Muscle of leg (tissue), 11 donors: ENCODE data around the gene TMEM94. TPM values are rescaled to one million over a fixed set of nuclear protein-coding genes. Genes with fewer than 3 reads are reported as not detected.
A peak's percentile ranks its signal among the peaks of the same experiment; 100 is the strongest.
"Not testable (repeated sequence)": the region's sequence is repeated elsewhere in the genome, so short reads cannot be mapped to it uniquely, and the experiment has no call there.

ENCODE experiments used
- DNase-seq: peaks from one replicate; pipeline ENCODE4 v3.0.0; 2013
- H3K27ac ChIP-seq: one replicate; pipeline ENCODE4 v1.5.1; 2013; ENCODE audit warnings: mild to moderate bottlenecking, low read length, control low read depth
- H3K27me3 ChIP-seq: one replicate; pipeline ENCODE4 v1.6.1; 2013; ENCODE audit warnings: low read length; ENCODE audit not compliant: control insufficient read depth, insufficient read depth
- H3K36me3 ChIP-seq: one replicate; pipeline ENCODE4 v1.6.1; 2013; ENCODE audit warnings: low read length; ENCODE audit not compliant: control insufficient read depth, insufficient read depth
- H3K4me1 ChIP-seq: one replicate; pipeline ENCODE4 v1.6.1; 2013; ENCODE audit warnings: low read length; ENCODE audit not compliant: control insufficient read depth, insufficient read depth
- H3K4me3 ChIP-seq: one replicate; pipeline ENCODE4 v1.5.1; 2013; ENCODE audit warnings: low read length, control low read depth
- H3K9me3 ChIP-seq: replicated peaks from 2 replicates; pipeline ENCODE4 v1.6.1; 2013; ENCODE audit warnings: low read depth, low read length; ENCODE audit not compliant: control insufficient read depth
- WGBS: methylation state at CpG from one replicate; pipeline ENCODE4 v1.1.5; 2013; ENCODE audit warnings: missing lambda C conversion rate; ENCODE audit not compliant: insufficient coverage; 5-methylcytosine and 5-hydroxymethylcytosine counted together
- polyA plus RNA-seq, 8 donors: library from polyadenylated mRNA; unstranded; fragments of 120-200 nt; gene quantifications; one replicate each; pipeline versions ENCODE4 v1.2.1 to v1.2.3, GENCODE V29; 2013; ENCODE audit warnings: inconsistent platforms in 1 of 8, low replicate concordance in 1 of 8; ENCODE audit not compliant: insufficient read length in 8 of 8, insufficient read depth in 1 of 8
- total RNA-seq: library from RNA; stranded (reverse); fragments of 120-200 nt; gene quantifications from one replicate; pipeline ENCODE4 v1.2.4, GENCODE V29; 2013

TMEM94 gene
- total and polyA plus RNA-seq, 9 donors, result 31.5 to 67.8 (median 60.0) TPM

DNA sequence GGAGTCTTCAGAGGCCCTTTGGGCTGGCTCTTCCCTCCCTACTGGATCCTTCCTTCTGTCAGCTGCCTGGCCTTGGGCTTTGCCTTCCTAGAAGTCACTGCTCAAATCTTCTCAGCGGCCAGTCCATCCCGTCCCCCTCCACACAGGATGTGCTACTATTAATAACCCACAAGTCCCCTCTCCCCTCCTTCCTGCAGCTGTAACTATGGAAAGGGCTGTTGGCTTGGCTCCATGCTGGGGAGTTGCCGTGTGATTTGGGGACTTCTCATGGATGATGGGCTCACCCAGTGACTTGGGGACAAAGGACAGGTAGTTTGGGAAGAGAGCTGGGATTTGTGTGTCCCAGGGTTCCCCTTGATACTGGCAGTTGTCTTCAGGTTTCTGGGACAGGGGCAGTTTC is 19.4 kb downstream of the TMEM94 start:
- H3K4me1 ChIP-seq, result peaks cover 60% of the 10 kb centered on the region
- H3K27me3 ChIP-seq, result no peaks in the 10 kb centered on the region
- peak overlapping the region; percentile 91 for H3K27ac ChIP-seq
- peaks cover 28% of the 10 kb centered on the region for H3K36me3 ChIP-seq
- no peaks in the 10 kb centered on the region for H3K9me3 ChIP-seq
- no peak overlapping the region for H3K4me3 ChIP-seq
- no CpG with 5 or more reads among the region's 3 CpGs for WGBS
- peak; percentile 92 for DNase-seq

- H3K27ac ChIP-seq, result peak overlapping the region; percentile 91
- peaks cover 28% of the 10 kb centered on the region for H3K36me3 ChIP-seq
- H3K27me3 ChIP-seq, result no peaks in the 10 kb centered on the region
- peaks cover 64% of the 10 kb centered on the region for H3K4me1 ChIP-seq
- WGBS, result no CpG with 5 or more reads among the region's 8 CpGs
- peak; percentile 82 for DNase-seq
- no peaks in the 10 kb centered on the region for H3K9me3 ChIP-seq
- peak overlapping the region; percentile 4 for H3K4me3 ChIP-seq
Measured at GRCh38 chr17:75476271-75476671, 19.8 kb downstream of the TMEM94 start.

DNA sequence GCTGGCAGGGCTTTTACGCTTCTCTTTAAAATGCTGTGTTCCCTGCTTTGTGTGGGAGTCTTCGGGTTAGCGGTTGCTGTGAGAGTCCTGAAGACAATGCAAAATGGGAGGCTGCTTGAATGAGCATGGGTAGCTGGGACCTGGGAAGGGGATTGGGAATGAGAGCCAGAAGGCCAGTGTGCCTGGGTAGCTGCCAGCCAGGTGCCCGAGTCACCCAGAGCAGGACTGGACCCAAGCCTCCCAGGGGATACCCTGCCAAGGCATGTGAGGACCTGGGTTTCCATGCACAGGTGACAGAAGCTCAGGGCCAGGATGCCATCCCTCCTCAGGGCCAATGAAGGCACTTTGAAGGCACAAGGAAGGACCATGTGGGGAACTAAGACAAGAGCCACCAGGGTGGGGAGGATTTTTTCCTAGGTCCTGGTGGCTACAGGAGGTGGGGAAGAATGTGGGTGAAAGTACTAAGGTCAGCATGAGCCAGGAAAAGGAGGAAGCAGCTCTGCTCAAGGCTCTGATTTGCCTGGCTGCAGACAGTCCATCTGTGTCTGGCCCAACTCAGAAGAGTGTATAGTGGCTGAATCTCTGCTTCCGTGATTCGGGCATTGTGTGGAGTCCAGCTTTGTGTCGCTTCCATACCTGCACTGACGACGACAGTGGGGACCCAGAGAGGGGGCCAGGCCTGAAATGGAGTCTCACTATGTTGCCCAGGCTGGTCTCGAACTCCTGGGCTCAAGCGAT is 20.5 kb downstream of the TMEM94 start:
- WGBS, result 71% methylated on average over 8 of the region's 11 CpGs
- H3K4me3 ChIP-seq, result peak overlapping the region; percentile 4
- no peak for DNase-seq
- H3K4me1 ChIP-seq, result peaks cover 71% of the 10 kb centered on the region
- H3K27ac ChIP-seq, result peak overlapping the region; percentile 91
- no peaks in the 10 kb centered on the region for H3K27me3 ChIP-seq
- H3K9me3 ChIP-seq, result no peaks in the 10 kb centered on the region
- H3K36me3 ChIP-seq, result peaks cover 25% of the 10 kb centered on the region

GRCh38 chr17:75477490-75477862 is 21.0 kb downstream of the TMEM94 start:
- H3K36me3 ChIP-seq, result peaks cover 19% of the 10 kb centered on the region
- not testable (repeated sequence) for H3K4me3 ChIP-seq, H3K27me3 ChIP-seq, H3K9me3 ChIP-seq, DNase-seq
- peak overlapping the region; percentile 91 for H3K27ac ChIP-seq
- H3K4me1 ChIP-seq, result peaks cover 72% of the 10 kb centered on the region
- WGBS, result 68% methylated on average over 3 of the region's 11 CpGs

GRCh38 chr17:75478508-75478907 is 22.1 kb downstream of the TMEM94 start:
- Histone ChIP-seq H3K36me3 (peaks cover 9% of the 10 kb centered on the region), H3K9me3 (no peaks in the 10 kb centered on the region), H3K4me3 (no peak overlapping the region), H3K27me3 (no peaks in the 10 kb centered on the region), H3K27ac (peak overlapping the region; percentile 49), H3K4me1 (peaks cover 72% of the 10 kb centered on the region)
- peak; percentile 64 for DNase-seq
- 19% methylated on average over 5 of the region's 7 CpGs for WGBS

DNA sequence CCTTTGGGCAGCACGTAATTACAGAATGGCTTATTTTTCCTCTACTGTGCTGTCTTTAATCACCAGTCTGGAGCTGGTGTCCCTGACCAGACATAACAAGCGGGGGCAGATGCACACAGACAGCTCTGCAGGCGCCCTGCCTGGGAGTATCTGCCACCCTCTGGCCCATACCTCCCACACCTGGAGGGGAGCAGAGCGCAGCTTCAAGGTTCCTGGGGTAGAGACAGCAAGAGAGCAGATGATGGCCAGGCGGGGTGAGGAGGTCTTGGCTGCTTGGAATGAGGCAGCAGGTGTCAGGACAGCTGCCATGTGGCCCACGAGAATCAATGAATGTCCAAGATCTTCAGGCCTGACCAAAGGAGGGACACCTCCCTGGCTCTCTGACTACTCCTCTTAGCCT is 23.8 kb downstream of the TMEM94 start:
- no peak overlapping the region for H3K4me3 ChIP-seq
- peaks cover 8% of the 10 kb centered on the region for H3K36me3 ChIP-seq
- no peaks in the 10 kb centered on the region for H3K9me3 ChIP-seq
- no peak for DNase-seq
- WGBS, result 78% methylated on average over 5 of the region's 6 CpGs
- H3K27ac ChIP-seq, result no peak overlapping the region
- H3K4me1 ChIP-seq, result peaks cover 66% of the 10 kb centered on the region
- H3K27me3 ChIP-seq, result no peaks in the 10 kb centered on the region

DNA sequence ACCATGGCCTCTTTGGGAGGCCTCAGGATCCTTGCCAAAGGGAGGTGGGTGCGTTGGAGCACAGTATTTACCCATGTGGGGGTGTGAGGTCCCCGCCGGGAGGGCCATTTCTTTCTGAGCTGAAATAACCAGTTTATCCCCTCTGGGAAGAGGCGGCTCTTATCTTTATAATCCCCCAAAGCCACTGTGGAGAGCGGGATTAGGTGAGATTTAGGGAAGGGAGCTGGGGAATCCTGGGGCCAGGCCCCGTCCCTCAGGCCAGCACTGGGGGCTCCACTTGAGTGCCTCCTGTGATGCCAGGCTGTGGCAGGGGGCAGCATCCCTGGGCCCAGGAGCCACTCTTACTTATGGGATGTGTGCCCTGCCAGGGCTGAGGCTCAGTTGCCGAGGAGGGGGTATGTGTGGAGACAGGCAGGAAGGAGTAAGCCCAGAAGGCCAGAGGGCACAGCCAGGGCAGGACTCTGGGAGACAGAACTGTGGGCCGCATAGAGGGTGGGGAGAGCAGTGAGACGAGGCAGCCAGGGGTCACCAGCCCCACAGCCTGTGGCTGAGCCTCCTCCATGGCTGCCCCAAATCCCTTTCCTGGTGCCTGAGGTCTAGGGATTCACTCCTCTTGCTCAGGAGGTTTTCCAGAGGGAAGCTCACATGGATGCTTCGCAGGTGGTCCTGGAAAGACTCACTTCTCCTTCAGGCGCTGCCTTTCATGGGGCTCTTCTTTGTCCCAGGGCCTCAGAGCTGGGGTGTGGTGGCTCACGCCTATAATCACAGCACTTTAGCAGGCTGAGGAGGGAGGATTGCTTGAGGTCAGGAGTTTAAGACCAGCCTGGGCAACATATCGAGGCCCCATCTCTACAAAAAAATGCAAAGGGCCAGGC is 25.0 kb downstream of the TMEM94 start:
- Histone ChIP-seq H3K4me3 (no peak overlapping the region), H3K4me1 (peaks cover 66% of the 10 kb centered on the region)

DNA sequence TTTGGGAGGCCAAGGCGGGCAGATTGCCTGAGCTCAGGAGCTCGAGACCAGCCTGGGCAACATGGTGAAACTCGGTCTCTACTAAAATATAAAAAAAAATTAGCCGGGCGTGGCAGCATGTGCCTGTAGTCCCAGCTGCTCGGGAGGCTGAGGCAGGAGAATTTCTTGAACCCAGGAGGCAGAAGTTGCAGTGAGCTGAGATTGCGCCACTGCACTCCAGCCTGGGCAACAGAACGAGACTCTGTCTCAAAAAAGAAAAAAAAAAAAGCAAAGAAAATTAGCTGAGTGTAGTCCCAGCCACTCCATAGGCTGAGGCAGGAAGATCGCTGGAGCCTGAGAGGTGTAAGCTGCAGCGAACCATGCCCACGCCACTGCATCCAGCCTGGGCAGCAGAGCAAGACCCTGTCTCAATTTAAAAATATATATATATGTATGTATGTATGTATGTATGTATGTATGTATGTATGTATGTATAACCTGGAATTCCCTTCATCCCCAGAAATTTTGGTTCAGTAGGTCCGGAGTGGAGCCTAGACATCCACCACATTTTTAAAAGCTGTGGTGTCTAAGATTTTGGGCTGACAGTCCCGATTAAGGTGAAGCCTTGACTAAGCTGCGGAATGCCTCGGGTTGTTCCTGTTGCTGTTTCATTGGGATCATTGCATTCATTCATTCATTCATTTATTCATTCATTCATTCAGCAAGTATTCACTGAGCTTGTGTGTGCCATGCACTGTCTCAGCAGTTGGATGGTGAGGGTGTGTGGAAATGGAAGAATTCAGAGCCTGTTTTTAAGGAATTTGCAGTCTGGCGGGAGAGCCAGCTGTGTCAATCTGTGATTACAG is 25.9 kb downstream of the TMEM94 start:
- Histone ChIP-seq H3K4me3 (no peak overlapping the region), H3K27me3 (no peaks in the 10 kb centered on the region), H3K27ac (no peak overlapping the region), H3K4me1 (peaks cover 65% of the 10 kb centered on the region), H3K36me3 (peaks cover 19% of the 10 kb centered on the region), H3K9me3 (no peaks in the 10 kb centered on the region)
- 78% methylated on average over 8 of the region's 16 CpGs for WGBS
- DNase-seq, result no peak

More for the DNA sequence above, 25.0 kb downstream of the TMEM94 start:
- H3K27ac ChIP-seq, result no peak overlapping the region
- H3K9me3 ChIP-seq, result no peaks in the 10 kb centered on the region
- peaks cover 10% of the 10 kb centered on the region for H3K36me3 ChIP-seq
- peak; percentile 14 for DNase-seq
- 62% methylated on average over 5 of the region's 13 CpGs for WGBS
- H3K27me3 ChIP-seq, result no peaks in the 10 kb centered on the region

DNA sequence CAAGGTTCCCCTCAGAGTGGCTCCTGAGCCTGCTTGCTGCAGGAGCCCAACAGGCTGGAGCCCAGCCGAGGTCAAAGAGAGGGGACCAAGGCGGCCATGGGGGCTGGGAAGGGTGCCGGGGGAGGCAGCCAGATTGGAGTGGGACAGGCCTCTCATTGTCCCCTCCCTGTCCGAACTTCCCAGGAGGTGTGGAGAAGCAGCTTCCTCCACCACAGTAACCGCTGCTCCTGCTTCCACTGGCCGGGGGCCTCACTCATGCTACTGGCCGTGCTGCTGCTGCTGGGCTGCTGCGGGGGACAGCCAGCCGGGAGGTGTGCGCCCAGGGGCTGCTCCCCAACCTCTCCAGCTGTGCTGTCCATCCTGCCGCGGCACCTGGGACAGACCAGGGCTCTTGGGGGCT is 29.3 kb downstream of the TMEM94 start:
- Histone ChIP-seq H3K4me1 (peaks cover 67% of the 10 kb centered on the region), H3K27ac (peak overlapping the region; percentile 15), H3K36me3 (peaks cover 40% of the 10 kb centered on the region), H3K27me3 (no peaks in the 10 kb centered on the region), H3K4me3 (no peak overlapping the region), H3K9me3 (no peaks in the 10 kb centered on the region)
- WGBS, result 74% methylated on average over 12 of the region's 12 CpGs
- peak; percentile 30 for DNase-seq
